Nephron progenitor cell (in vitro differentiated cells): ENCODE results near the gene MAPK8IP2.

Experiments used
- DNase-seq: peaks from one replicate; pipeline ENCODE4 v3.0.0; 2021
- H3K27ac Mint-ChIP-seq: 2 replicates; pipeline ENCODE4 v1.8.0; 2021; ENCODE audit warnings: mild to moderate bottlenecking, moderate library complexity, mixed read lengths
- H3K27me3 Mint-ChIP-seq: 2 replicates; pipeline ENCODE4 v1.8.0; 2021; ENCODE audit warnings: mild to moderate bottlenecking, low read depth, mixed read lengths; ENCODE audit not compliant: poor library complexity
- H3K36me3 Mint-ChIP-seq: 2 replicates; pipeline ENCODE4 v1.8.0; 2021; ENCODE audit warnings: low read depth, mixed read lengths
- H3K4me1 Mint-ChIP-seq: 2 replicates; pipeline ENCODE4 v1.8.0; 2021; ENCODE audit warnings: mixed read lengths
- H3K4me3 Mint-ChIP-seq: 2 replicates; pipeline ENCODE4 v1.8.0; 2021; ENCODE audit warnings: mild to moderate bottlenecking, moderate library complexity, mixed read lengths
- H3K9me3 Mint-ChIP-seq: 2 replicates; pipeline ENCODE4 v1.8.0; 2021; ENCODE audit warnings: mild to moderate bottlenecking, moderate library complexity, mixed read lengths
- CTCF ChIP-seq: fragments of 200-600 bp; sonication (generic); IDR thresholded peaks from 2 replicates; pipeline ENCODE4 v1.5.0; 2021; ENCODE audit warnings: antibody characterized with exemption

MAPK8IP2 gene

GRCh38 chr22:50568626-50569025 is 32.0 kb upstream of the MAPK8IP2 start:
- H3K4me1 Mint-ChIP-seq = peaks cover 3% of the 10 kb centered on the region
- peaks cover 35% of the 10 kb centered on the region for H3K36me3 Mint-ChIP-seq

GRCh38 chr22:50569041-50569459 is 31.5 kb upstream of the MAPK8IP2 start:
- DNase-seq = no peak
- TF ChIP-seq CTCF = no peak
- Mint-ChIP-seq H3K36me3 (peaks cover 35% of the 10 kb centered on the region), H3K27ac (no peak overlapping the region), H3K27me3 (peaks cover 27% of the 10 kb centered on the region), H3K4me1 (no peaks in the 10 kb centered on the region), H3K4me3 (no peak overlapping the region), H3K9me3 (no peaks in the 10 kb centered on the region)

More at GRCh38 chr22:50568626-50569025, 32.0 kb upstream of the MAPK8IP2 start:
- Mint-ChIP-seq H3K9me3 (no peaks in the 10 kb centered on the region), H3K4me3 (no peak overlapping the region), H3K27ac (no peak overlapping the region), H3K27me3 (peaks cover 31% of the 10 kb centered on the region)
- TF ChIP-seq CTCF = no peak
- DNase-seq = no peak

- no peak for DNase-seq
- Mint-ChIP-seq H3K4me3 (no peak overlapping the region), H3K27ac (no peak overlapping the region), H3K4me1 (no peaks in the 10 kb centered on the region), H3K9me3 (no peaks in the 10 kb centered on the region), H3K36me3 (peaks cover 35% of the 10 kb centered on the region), H3K27me3 (peaks cover 17% of the 10 kb centered on the region)
- TF ChIP-seq CTCF = no peak
Observed at GRCh38 chr22:50569896-50570535, 30.6 kb upstream of the MAPK8IP2 start.

GRCh38 chr22:50570861-50571260 is 29.7 kb upstream of the MAPK8IP2 start:
- H3K27ac Mint-ChIP-seq = no peak overlapping the region
- H3K9me3 Mint-ChIP-seq = no peaks in the 10 kb centered on the region
- peaks cover 35% of the 10 kb centered on the region for H3K36me3 Mint-ChIP-seq
- peaks cover 9% of the 10 kb centered on the region for H3K27me3 Mint-ChIP-seq
- TF ChIP-seq CTCF = no peak
- no peaks in the 10 kb centered on the region for H3K4me1 Mint-ChIP-seq
- no peak for DNase-seq
- no peak overlapping the region for H3K4me3 Mint-ChIP-seq

GRCh38 chr22:50571264-50572175 is 29.1 kb upstream of the MAPK8IP2 start:
- Mint-ChIP-seq H3K27me3 (peaks cover 7% of the 10 kb centered on the region), H3K27ac (peak overlapping the region; percentile 64), H3K4me3 (no peak overlapping the region), H3K9me3 (no peaks in the 10 kb centered on the region), H3K36me3 (peaks cover 35% of the 10 kb centered on the region), H3K4me1 (no peaks in the 10 kb centered on the region)
- no peak for TF ChIP-seq CTCF
- no peak for DNase-seq
